Gastrocnemius medialis (tissue), 4 donors: Measurements from ENCODE around the gene NCCRP1. TPM values are rescaled to one million over a fixed set of nuclear protein-coding genes. Genes with fewer than 3 reads are reported as not detected.

Experiments
- ATAC-seq, 2 donors: fragments of 150-250 bp; one replicate each; pipeline ENCODE4 v1.9.1; 2016
- DNase-seq, 2 donors: peaks; one replicate each; pipeline ENCODE4 v3.0.0-alpha.2; 2019
- H3K27ac ChIP-seq, 4 donors: fragments of 200-600 bp; sonication (generic); 1 replicate in 1 of 4; 2 replicates in 3 of 4; pipeline ENCODE4 v1.5.1; 2016 to 2018; ENCODE audit warnings: mild to moderate bottlenecking in 2 of 4, moderate library complexity in 1 of 4
- H3K27me3 ChIP-seq, 3 donors: fragments of 200-600 bp; sonication (generic) in 2 of 3; 1 replicate in 1 of 3; 2 replicates in 2 of 3; pipeline versions ENCODE4 v1.5.1 to v1.6.0; 2016 to 2019; ENCODE audit warnings: mild to moderate bottlenecking in 1 of 3, moderate library complexity in 1 of 3
- H3K36me3 ChIP-seq, 2 donors: fragments of 200-600 bp; sonication (generic) in 1 of 2; one replicate each; pipeline ENCODE4 v1.5.1; 2017 to 2018
- H3K4me1 ChIP-seq, 2 donors: fragments of 200-600 bp; sonication (generic) in 1 of 2; one replicate each; pipeline ENCODE4 v1.5.1; 2016 to 2017; ENCODE audit warnings: mild to moderate bottlenecking in 2 of 2
- H3K4me3 ChIP-seq, 4 donors: fragments of 200-600 bp; sonication (generic) in 3 of 4; 1 replicate in 1 of 4; 2 replicates in 3 of 4; pipeline ENCODE4 v1.5.1; 2016 to 2019; ENCODE audit warnings: mild to moderate bottlenecking in 2 of 4
- H3K9me3 ChIP-seq, 3 donors: fragments of 200-600 bp; sonication (generic) in 2 of 3; 1 replicate in 1 of 3; 2 replicates in 2 of 3; pipeline ENCODE4 v1.5.1; 2016 to 2019
- POLR2A ChIP-seq, 2 donors: fragments of 450-650 bp; IDR thresholded peaks; one replicate each; pipeline ENCODE4 v1.6.1; 2017; ENCODE audit warnings: antibody characterized with exemption in 2 of 2, mild to moderate bottlenecking in 2 of 2, moderate library complexity in 2 of 2
- in situ Hi-C, 4 donors: fragments of 200-750 bp; cut with MboI; loops; one replicate each; pipeline versions ENCODE4 v1.15.0 to v1.8.0; 2017; ENCODE audit warnings: low sequenced_read_pairs in 4 of 4
- intact Hi-C: fragments of 100-400 bp; cut with DNase I; formaldehyde crosslinking; loops from one replicate; pipeline ENCODE4 v1.15.1; 2023; ENCODE audit warnings: low total_unique reads
- total RNA-seq, 4 donors: library from RNA; depleted of rRNA; stranded (reverse); fragments of >200 nt; gene quantifications; one replicate each; pipeline versions ENCODE4 v1.1.0 to v1.2.3, GENCODE V29; 2016
- TF ChIP-seq, protein P1 (sequence below), 5 experiments: fragments of 450-650 bp in 3 of 5; fragments of 200-600 bp in 2 of 5; sonication (generic) in 2 of 5; IDR thresholded peaks in 4 of 5; conservative IDR thresholded peaks in 1 of 5; 1 replicate in 4 of 5; 2 replicates in 1 of 5; pipeline ENCODE4 v1.5.1; 2016 to 2019; ENCODE audit warnings: antibody characterized with exemption in 5 of 5, mild to moderate bottlenecking in 3 of 5, moderate library complexity in 3 of 5

NCCRP1 gene
- total RNA-seq, 4 donors from 2014 or later: not detected

DNA sequence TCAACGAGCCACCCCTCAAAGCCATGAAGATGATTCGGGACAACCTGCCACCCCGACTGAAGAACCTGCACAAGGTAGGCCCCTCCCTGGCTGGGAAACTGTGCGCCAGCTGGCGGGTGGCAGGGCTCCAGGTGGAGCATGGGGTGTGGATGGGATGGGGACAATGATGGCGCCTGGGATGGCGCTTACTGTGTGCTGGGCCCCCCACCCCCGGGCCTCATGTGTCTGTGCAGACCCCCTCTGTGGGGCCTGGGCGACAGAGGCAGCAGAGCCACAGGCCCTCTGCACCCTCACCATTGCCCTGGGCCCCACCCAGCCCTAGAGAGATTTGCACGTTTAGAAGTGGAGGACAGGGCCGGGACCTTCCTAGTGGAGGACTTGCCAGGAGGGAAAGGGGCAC lies 19.0 kb upstream of the NCCRP1 start:
- no peak for DNase-seq
- H3K9me3 ChIP-seq: no peaks in the 10 kb centered on the region
- intact Hi-C loops: no loop called here
- no peak overlapping the region for H3K4me3 ChIP-seq
- H3K27ac ChIP-seq: no peak overlapping the region
- no peak for TF ChIP-seq POLR2A (IDR thresholded peaks at IDR 0.05)
- TF ChIP-seq, protein P1, sequence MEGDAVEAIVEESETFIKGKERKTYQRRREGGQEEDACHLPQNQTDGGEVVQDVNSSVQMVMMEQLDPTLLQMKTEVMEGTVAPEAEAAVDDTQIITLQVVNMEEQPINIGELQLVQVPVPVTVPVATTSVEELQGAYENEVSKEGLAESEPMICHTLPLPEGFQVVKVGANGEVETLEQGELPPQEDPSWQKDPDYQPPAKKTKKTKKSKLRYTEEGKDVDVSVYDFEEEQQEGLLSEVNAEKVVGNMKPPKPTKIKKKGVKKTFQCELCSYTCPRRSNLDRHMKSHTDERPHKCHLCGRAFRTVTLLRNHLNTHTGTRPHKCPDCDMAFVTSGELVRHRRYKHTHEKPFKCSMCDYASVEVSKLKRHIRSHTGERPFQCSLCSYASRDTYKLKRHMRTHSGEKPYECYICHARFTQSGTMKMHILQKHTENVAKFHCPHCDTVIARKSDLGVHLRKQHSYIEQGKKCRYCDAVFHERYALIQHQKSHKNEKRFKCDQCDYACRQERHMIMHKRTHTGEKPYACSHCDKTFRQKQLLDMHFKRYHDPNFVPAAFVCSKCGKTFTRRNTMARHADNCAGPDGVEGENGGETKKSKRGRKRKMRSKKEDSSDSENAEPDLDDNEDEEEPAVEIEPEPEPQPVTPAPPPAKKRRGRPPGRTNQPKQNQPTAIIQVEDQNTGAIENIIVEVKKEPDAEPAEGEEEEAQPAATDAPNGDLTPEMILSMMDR (IDR thresholded peaks at IDR 0.05 in 4 of 5, conservative IDR thresholded peaks at IDR 0.05 in 1 of 5): no peak
- ATAC-seq: no peak
- no peaks in the 10 kb centered on the region for H3K4me1 ChIP-seq
- no peaks in the 10 kb centered on the region for H3K27me3 ChIP-seq
- in situ Hi-C loops: no loop called here
- peaks cover 0 to 16% of the 10 kb centered on the region in 2 donors for H3K36me3 ChIP-seq

DNA sequence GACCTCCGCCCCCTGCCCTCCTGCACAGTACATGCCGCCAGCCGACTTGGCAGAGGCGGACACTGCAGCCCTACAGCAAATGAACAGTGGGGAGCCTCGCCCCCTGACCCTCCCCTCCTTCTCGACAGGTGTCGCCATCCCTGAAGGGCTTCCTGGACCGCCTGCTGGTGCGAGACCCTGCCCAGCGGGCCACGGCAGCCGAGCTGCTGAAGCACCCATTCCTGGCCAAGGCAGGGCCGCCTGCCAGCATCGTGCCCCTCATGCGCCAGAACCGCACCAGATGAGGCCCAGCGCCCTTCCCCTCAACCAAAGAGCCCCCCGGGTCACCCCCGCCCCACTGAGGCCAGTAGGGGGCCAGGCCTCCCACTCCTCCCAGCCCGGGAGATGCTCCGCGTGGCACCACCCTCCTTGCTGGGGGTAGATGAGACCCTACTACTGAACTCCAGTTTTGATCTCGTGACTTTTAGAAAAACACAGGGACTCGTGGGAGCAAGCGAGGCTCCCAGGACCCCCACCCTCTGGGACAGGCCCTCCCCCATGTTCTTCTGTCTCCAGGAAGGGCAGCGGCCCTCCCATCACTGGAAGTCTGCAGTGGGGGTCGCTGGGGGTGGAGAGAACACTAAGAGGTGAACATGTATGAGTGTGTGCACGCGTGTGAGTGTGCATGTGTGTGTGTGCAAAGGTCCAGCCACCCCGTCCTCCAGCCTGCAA lies 18.3 kb upstream of the NCCRP1 start:
- Histone ChIP-seq H3K9me3 (no peaks in the 10 kb centered on the region), H3K27me3 (no peaks in the 10 kb centered on the region), H3K36me3 (peaks cover 0 to 16% of the 10 kb centered on the region in 2 donors), H3K27ac (no peak overlapping the region), H3K4me1 (no peaks in the 10 kb centered on the region), H3K4me3 (no peak overlapping the region)
- intact Hi-C loops: no loop called here
- DNase-seq (no peak), ATAC-seq (no peak)
- in situ Hi-C loops: no loop called here
- no peak for TF ChIP-seq POLR2A (IDR thresholded peaks at IDR 0.05)
- TF ChIP-seq, protein P1 (IDR thresholded peaks at IDR 0.05 in 4 of 5, conservative IDR thresholded peaks at IDR 0.05 in 1 of 5): no peak

DNA sequence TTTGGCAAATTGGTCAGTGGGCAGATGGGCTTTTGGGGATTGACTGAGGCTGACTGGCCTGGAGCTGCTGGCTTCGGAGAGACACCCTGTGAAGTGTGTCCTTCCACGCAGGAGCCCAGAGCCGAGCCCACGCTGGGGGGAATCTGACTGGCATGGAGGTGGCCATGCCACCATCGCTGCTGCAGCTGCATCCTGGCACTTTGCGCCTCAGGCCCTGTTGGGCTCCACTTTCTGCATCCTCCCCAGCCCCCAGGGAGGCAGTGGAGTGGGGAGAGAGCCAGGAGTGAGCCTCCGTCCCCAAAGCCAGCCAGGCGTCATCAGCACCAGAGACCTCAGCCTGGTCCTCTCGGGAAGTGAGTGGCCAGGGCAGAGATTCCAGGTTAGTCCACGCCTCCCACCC lies 17.0 kb upstream of the NCCRP1 start:
- Histone ChIP-seq H3K27ac (no peak overlapping the region), H3K9me3 (no peaks in the 10 kb centered on the region), H3K27me3 (no peaks in the 10 kb centered on the region), H3K36me3 (peaks cover 0 to 16% of the 10 kb centered on the region in 2 donors), H3K4me1 (no peaks in the 10 kb centered on the region), H3K4me3 (no peak overlapping the region)
- no peak for DNase-seq
- no peak for ATAC-seq
- TF ChIP-seq, protein P1 (IDR thresholded peaks at IDR 0.05 in 4 of 5, conservative IDR thresholded peaks at IDR 0.05 in 1 of 5): no peak
- intact Hi-C loops: no loop called here
- in situ Hi-C loops: no loop called here

DNA sequence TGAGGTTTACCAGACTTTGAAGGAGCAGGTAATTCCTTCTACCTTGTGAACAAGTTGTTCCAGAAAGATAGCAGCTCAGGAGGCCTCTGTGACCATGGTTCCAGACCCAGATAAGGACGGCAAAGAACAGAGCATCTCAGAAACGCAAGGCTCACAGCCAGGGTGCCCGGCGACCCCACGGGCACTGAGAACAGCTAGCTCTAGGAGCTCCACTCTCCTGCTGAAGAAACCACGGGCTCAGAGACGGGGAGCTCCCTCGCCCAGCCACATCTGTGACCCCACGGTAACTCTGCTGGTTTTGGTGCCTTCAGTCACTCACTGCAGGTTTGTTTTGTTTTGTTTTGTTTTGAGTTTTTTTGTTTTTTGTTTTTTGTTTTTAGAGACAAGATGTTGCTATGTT lies 16.0 kb upstream of the NCCRP1 start:
- no peak for ATAC-seq
- no peak overlapping the region for H3K27ac ChIP-seq

More for the DNA sequence above, 16.0 kb upstream of the NCCRP1 start:
- Histone ChIP-seq H3K4me3 (no peak overlapping the region), H3K27me3 (no peaks in the 10 kb centered on the region), H3K36me3 (peaks cover 0 to 16% of the 10 kb centered on the region in 2 donors), H3K4me1 (no peaks in the 10 kb centered on the region), H3K9me3 (no peaks in the 10 kb centered on the region)
- no peak for DNase-seq
- intact Hi-C loops: no loop called here
- in situ Hi-C loops: no loop called here
- TF ChIP-seq, protein P1 (IDR thresholded peaks at IDR 0.05 in 4 of 5, conservative IDR thresholded peaks at IDR 0.05 in 1 of 5): no peak
- no peak for TF ChIP-seq POLR2A (IDR thresholded peaks at IDR 0.05)
